ENCODE measurements around the gene BZW2. TPM values are rescaled to one million over a fixed set of nuclear protein-coding genes. Genes with fewer than 3 reads are reported as not detected.

BZW2 gene
- total and polyA plus RNA-seq, 2 of the 13 experiments (the other 11 are each of a cell fraction or from before 2014, with no cell fraction given), result 21.8 to 95.2 TPM

DNA sequence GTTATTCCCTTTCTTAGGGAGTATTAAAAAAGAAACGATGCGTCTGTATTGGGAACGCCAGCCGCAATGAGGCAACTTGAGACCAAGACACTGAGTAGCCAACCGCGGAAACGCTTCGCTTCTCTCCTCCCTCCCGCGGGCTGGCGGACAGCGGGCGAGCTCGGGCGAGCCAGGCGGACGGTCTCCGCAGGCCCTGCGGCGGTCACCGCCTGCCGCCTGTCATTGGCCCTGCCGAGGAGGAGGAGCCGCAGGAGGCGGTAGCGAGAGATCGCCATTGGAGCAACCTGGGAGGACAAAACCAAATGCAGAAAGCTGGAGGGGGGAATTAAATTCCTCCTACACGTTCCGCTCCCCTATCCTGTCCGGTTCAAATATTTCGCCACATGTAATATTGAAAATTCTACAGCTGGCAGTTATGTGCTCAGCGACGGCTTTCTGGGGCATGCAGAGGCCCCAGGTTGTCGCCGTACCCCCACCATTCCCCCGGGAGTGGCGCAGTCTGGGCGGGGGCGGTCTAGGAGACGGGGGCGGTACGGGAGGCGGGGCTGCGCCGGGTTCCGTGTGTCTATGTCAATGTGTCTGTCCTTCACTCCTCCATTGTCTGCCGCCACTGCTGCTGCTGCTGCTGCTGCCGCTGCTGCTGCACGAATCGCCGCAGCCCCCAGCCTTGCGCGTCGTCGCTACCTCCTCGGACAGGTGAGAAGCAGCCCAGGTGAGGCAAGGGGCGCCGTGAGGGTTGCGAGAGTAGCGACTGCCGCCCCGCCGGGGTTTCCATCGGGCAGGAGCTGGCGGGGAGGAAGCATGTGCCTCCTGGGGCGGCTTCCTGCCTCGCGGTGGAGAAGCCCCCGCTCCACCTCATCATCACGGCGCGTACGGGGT, at the start of gene BZW2, which contains the start of gene ANKMY2 (continued):
- TF ChIP-seq, protein P1, sequence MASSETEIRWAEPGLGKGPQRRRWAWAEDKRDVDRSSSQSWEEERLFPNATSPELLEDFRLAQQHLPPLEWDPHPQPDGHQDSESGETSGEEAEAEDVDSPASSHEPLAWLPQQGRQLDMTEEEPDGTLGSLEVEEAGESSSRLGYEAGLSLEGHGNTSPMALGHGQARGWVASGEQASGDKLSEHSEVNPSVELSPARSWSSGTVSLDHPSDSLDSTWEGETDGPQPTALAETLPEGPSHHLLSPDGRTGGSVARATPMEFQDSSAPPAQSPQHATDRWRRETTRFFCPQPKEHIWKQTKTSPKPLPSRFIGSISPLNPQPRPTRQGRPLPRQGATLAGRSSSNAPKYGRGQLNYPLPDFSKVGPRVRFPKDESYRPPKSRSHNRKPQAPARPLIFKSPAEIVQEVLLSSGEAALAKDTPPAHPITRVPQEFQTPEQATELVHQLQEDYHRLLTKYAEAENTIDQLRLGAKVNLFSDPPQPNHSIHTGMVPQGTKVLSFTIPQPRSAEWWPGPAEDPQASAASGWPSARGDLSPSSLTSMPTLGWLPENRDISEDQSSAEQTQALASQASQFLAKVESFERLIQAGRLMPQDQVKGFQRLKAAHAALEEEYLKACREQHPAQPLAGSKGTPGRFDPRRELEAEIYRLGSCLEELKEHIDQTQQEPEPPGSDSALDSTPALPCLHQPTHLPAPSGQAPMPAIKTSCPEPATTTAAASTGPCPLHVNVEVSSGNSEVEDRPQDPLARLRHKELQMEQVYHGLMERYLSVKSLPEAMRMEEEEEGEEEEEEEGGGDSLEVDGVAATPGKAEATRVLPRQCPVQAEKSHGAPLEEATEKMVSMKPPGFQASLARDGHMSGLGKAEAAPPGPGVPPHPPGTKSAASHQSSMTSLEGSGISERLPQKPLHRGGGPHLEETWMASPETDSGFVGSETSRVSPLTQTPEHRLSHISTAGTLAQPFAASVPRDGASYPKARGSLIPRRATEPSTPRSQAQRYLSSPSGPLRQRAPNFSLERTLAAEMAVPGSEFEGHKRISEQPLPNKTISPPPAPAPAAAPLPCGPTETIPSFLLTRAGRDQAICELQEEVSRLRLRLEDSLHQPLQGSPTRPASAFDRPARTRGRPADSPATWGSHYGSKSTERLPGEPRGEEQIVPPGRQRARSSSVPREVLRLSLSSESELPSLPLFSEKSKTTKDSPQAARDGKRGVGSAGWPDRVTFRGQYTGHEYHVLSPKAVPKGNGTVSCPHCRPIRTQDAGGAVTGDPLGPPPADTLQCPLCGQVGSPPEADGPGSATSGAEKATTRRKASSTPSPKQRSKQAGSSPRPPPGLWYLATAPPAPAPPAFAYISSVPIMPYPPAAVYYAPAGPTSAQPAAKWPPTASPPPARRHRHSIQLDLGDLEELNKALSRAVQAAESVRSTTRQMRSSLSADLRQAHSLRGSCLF (CRISPR knock-in tag; IDR thresholded peaks at IDR 0.05; ENCODE audit: borderline replicate concordance), result no peak
- TF ChIP-seq TBX2 (CRISPR knock-in tag; IDR thresholded peaks at IDR 0.05; ENCODE audit: borderline replicate concordance) (0 out of 2 replicates have a peak, but pooled peaks have one; percentile 26), ZFP37 (CRISPR knock-in tag; IDR thresholded peaks at IDR 0.05; ENCODE audit: borderline replicate concordance) (no peak), POLR2G (IDR thresholded peaks at IDR 0.05; ENCODE audit: low read depth, low read length) (peak; percentile 84), ZNF546 (CRISPR knock-in tag; conservative IDR thresholded peaks at IDR 0.05) (peak; percentile 26; the same call in 1 of the 2 replicates), HDAC6 (IDR thresholded peaks at IDR 0.05; ENCODE audit: low read depth, low read length) (no peak), ZFP1 (CRISPR knock-in tag; IDR thresholded peaks at IDR 0.05) (no peak), SOX5 (CRISPR knock-in tag; IDR thresholded peaks at IDR 0.05; ENCODE audit: borderline replicate concordance) (peak; percentile 20; the same call in 1 of the 2 replicates), ZBTB42 (CRISPR knock-in tag; IDR thresholded peaks at IDR 0.05) (peak; percentile 71; the same call in 1 of the 2 replicates), TEAD3 (CRISPR knock-in tag; optimal IDR thresholded peaks at IDR 0.05; ENCODE audit: borderline replicate concordance) (peak; percentile 39)
- TF ChIP-seq, protein P2, sequence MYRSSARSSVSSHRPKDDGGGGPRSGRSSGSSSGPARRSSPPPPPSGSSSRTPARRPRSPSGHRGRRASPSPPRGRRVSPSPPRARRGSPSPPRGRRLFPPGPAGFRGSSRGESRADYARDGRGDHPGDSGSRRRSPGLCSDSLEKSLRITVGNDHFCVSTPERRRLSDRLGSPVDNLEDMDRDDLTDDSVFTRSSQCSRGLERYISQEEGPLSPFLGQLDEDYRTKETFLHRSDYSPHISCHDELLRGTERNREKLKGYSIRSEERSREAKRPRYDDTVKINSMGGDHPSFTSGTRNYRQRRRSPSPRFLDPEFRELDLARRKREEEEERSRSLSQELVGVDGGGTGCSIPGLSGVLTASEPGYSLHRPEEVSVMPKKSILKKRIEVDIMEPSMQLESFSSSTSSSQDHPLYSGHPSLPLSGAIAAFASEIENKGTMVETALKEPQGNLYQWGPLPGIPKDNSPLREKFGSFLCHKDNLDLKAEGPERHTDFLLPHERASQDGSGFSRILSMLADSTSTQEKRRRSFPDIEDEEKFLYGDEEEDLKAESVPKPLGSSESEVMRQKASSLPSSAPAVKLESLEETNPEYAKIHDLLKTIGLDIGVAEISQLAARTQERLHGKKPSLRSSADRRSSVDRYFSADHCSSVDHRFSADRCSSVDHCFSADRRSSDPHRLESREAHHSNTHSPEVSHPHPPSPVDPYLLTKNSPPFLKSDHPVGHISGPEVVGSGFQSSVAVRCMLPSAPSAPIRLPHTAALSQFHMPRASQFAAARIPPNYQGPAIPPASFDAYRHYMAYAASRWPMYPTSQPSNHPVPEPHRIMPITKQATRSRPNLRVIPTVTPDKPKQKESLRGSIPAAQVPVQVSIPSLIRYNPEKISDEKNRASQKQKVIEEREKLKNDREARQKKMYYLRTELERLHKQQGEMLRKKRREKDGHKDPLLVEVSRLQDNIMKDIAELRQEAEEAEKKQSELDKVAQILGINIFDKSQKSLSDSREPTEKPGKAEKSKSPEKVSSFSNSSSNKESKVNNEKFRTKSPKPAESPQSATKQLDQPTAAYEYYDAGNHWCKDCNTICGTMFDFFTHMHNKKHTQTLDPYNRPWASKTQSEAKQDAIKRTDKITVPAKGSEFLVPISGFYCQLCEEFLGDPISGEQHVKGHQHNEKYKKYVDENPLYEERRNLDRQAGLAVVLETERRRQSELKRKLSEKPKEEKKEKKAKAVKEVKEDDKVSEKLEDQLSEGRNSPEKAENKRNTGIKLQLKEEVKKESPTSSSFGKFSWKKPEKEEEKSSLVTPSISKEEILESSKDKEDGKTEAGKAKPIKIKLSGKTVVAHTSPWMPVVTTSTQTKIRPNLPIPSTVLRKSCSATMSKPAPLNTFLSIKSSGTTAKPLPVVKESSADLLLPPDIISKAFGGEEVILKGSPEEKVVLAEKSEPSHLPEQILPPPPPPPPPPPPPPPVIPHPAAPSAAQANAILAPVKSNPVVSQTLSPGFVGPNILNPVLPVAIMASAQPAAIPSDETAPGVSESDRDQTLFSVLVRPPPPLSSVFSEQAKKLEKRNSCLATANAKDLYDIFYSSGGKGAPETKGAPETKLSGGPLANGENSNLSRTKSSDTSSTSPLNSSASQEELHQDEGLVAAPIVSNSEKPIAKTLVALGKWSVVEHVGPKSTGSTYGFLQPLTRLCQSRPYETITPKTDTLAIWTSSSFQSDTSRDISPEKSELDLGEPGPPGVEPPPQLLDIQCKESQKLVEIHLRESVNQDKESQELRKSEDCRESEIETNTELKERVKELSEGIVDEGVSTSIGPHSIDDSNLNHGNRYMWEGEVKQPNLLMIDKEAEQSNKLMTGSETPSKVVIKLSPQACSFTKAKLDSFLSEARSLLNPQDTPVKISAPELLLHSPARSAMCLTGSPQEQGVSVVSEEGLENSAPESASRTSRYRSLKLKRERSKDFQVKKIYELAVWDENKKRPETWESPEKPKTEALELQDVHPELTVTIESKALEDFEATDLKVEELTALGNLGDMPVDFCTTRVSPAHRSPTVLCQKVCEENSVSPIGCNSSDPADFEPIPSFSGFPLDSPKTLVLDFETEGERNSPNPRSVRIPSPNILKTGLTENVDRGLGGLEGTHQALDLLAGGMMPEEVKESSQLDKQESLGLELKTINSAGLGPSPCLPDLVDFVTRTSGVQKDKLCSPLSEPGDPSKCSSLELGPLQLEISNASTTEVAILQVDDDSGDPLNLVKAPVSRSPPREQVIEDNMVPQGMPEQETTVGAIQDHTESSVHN (CRISPR knock-in tag; IDR thresholded peaks at IDR 0.05), result peak; percentile 54; the same call in 1 of the 2 replicates
- TF ChIP-seq, protein P3, sequence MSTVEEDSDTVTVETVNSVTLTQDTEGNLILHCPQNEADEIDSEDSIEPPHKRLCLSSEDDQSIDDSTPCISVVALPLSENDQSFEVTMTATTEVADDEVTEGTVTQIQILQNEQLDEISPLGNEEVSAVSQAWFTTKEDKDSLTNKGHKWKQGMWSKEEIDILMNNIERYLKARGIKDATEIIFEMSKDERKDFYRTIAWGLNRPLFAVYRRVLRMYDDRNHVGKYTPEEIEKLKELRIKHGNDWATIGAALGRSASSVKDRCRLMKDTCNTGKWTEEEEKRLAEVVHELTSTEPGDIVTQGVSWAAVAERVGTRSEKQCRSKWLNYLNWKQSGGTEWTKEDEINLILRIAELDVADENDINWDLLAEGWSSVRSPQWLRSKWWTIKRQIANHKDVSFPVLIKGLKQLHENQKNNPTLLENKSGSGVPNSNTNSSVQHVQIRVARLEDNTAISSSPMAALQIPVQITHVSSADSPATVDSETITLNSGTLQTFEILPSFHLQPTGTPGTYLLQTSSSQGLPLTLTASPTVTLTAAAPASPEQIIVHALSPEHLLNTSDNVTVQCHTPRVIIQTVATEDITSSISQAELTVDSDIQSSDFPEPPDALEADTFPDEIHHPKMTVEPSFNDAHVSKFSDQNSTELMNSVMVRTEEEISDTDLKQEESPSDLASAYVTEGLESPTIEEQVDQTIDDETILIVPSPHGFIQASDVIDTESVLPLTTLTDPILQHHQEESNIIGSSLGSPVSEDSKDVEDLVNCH (CRISPR knock-in tag; IDR thresholded peaks at IDR 0.05), result no peak
